IPS-18c (cell line): Measurements from ENCODE around the gene TTYH3.

Experiments used
- H3K4me3 ChIP-seq: 2 replicates; pipeline ENCODE4 v1.7.0; 2013; ENCODE audit warnings: low read depth, mild to moderate bottlenecking, low read length, moderate library complexity; ENCODE audit not compliant: insufficient read depth
- H3K9me3 ChIP-seq: one replicate; pipeline ENCODE4 v1.6.1; 2013; ENCODE audit warnings: mild to moderate bottlenecking, low read length, moderate library complexity; ENCODE audit not compliant: control insufficient read depth, insufficient read depth

Gene TTYH3

GRCh38 chr7:2701832-2702593, 70.2 kb downstream of the TTYH3 start:
- H3K9me3 ChIP-seq: no peaks in the 10 kb centered on the region
- H3K4me3 ChIP-seq: no peak overlapping the region

GRCh38 chr7:2702594-2702957, 70.8 kb downstream of the TTYH3 start:
- H3K9me3 ChIP-seq: no peaks in the 10 kb centered on the region

GRCh38 chr7:2705371-2706096, 73.7 kb downstream of the TTYH3 start:
- H3K4me3 ChIP-seq: no peak overlapping the region
- H3K9me3 ChIP-seq: no peaks in the 10 kb centered on the region

More at GRCh38 chr7:2702594-2702957, 70.8 kb downstream of the TTYH3 start:
- H3K4me3 ChIP-seq: no peak overlapping the region

- no peaks in the 10 kb centered on the region for H3K9me3 ChIP-seq
These were observed 74.9 kb downstream of the TTYH3 start for GRCh38 chr7:2706685-2707126.

GRCh38 chr7:2707481-2707880, 75.7 kb downstream of the TTYH3 start:
- H3K4me3 ChIP-seq: no peak overlapping the region
- H3K9me3 ChIP-seq: no peaks in the 10 kb centered on the region

More at GRCh38 chr7:2706685-2707126, 74.9 kb downstream of the TTYH3 start:
- H3K4me3 ChIP-seq: no peak overlapping the region

GRCh38 chr7:2708041-2708440, 76.3 kb downstream of the TTYH3 start:
- Histone ChIP-seq H3K4me3 (no peak overlapping the region), H3K9me3 (no peaks in the 10 kb centered on the region)

GRCh38 chr7:2708547-2709310, 76.9 kb downstream of the TTYH3 start:
- H3K4me3 ChIP-seq: no peak overlapping the region
- no peaks in the 10 kb centered on the region for H3K9me3 ChIP-seq

- Histone ChIP-seq H3K9me3 (no peaks in the 10 kb centered on the region), H3K4me3 (no peak overlapping the region)
These were observed 77.9 kb downstream of the TTYH3 start for GRCh38 chr7:2709553-2710285.

GRCh38 chr7:2710286-2710655, 78.5 kb downstream of the TTYH3 start:
- Histone ChIP-seq H3K4me3 (no peak overlapping the region), H3K9me3 (no peaks in the 10 kb centered on the region)

- no peaks in the 10 kb centered on the region for H3K9me3 ChIP-seq
- H3K4me3 ChIP-seq: no peak overlapping the region
These were observed 79.2 kb downstream of the TTYH3 start for GRCh38 chr7:2710901-2711551.

GRCh38 chr7:2711895-2712675, 80.3 kb downstream of the TTYH3 start:
- H3K4me3 ChIP-seq: no peak overlapping the region

GRCh38 chr7:2713370-2713769, 81.6 kb downstream of the TTYH3 start:
- Histone ChIP-seq H3K9me3 (no peaks in the 10 kb centered on the region), H3K4me3 (no peak overlapping the region)

More at GRCh38 chr7:2711895-2712675, 80.3 kb downstream of the TTYH3 start:
- H3K9me3 ChIP-seq: no peaks in the 10 kb centered on the region

- no peak overlapping the region for H3K4me3 ChIP-seq
These were observed 82.2 kb downstream of the TTYH3 start for GRCh38 chr7:2713978-2714377.

More at GRCh38 chr7:2713978-2714377, 82.2 kb downstream of the TTYH3 start:
- H3K9me3 ChIP-seq: no peaks in the 10 kb centered on the region
